GM21360 (cell line): ENCODE results near the gene CPA5.

Experiments
- ATAC-seq: cut with Tn5 transposase; IDR thresholded peaks from one replicate; pipeline ENCODE4 v1.9.1; 2021; ENCODE audit warnings: mild to moderate bottlenecking, moderate library complexity; ENCODE audit not compliant: unreplicated experiment

The CPA5 gene

GRCh38 chr7:130393841-130394411 lies 49.3 kb downstream of the CPA5 start:
- ATAC-seq, result no peak

GRCh38 chr7:130394421-130395195 lies 50.0 kb downstream of the CPA5 start:
- no peak for ATAC-seq

- no peak for ATAC-seq
These were observed 50.8 kb downstream of the CPA5 start for GRCh38 chr7:130395421-130395820.

GRCh38 chr7:130396109-130396508 lies 51.5 kb downstream of the CPA5 start:
- no peak for ATAC-seq

DNA sequence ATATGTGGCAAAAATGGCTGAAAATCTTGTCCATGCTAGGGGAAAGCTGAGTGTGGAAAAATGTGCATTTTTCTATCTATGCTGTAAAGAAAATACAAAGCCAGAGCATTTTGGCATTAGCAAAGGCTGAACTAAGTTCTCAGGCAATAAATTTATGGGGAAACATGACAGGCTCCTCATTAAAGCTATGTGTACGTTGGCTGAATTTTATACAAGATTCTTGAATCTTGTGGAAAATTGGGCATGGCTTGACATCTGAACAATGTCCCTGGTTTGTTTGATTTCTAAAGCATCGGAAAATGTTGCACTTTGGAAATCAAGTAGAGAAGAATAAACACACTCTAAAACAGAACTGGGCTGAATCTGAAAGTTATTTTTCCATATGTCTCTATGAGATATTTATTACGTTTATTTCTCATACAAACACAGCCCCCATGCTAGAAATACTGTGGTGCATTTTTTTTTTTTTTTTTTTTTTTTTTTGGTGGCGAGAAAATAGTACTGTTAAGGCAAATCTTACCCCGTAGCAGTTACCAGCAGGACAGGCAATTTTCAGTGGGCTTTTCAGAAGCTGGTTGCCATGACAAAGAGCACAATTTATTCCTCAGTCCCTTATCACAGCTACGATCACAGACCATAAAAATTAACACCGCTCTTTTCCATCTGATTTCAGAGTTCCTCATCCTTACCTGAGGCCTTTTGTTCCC lies 52.6 kb downstream of the CPA5 start:
- no peak for ATAC-seq

- no peak for ATAC-seq
These were observed 53.1 kb downstream of the CPA5 start for GRCh38 chr7:130397758-130398073.

DNA sequence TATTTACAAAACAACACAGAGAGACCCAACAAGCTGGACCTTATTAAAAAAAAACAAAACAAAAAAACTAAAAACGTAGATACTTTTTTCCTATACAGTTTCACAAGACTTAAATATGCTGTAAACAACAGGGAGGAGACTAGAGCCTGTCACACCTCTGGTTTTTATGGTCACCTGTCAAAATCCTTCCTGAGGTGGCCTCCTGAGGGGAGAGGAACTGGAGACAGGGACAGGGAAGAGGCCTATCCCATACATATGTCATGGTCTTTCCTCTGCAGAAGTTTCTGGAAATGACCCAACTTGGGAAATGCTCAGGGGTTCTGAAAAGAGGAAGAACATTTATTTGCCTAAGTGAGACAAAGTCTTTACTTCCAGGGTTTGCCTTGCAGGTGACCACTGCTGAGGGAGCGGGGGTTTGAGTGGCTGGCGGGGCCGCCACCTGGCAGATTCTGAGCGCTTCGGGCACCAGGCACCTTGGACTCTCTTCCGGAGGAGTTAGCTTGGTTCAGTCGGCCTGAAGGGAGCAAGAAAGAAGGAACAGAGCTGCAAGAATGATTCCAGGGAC lies 54.0 kb downstream of the CPA5 start:
- ATAC-seq, result no peak

DNA sequence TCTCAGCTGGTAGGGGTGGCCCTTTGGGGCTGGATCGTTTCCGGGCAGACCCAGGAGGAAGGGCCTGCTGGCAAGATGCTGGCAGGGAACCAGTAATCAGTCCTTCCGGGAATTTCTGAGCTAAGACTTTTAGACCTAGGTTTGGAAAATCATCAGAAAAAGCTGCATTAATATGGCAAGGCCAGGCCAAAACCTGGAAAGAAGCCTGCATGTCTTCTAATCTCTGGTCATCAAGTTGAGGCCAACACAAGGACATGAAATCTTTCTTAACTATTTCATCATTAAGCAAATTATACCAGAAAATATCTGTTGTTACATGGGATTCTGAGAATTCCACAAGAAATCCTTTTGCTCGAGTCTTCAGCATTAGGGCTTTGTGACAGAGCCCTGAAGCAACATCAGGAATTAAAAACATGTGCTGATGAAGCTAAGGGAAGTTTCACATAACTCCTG lies 55.5 kb downstream of the CPA5 start:
- ATAC-seq, result no peak

- ATAC-seq, result no peak
These were observed 56.5 kb downstream of the CPA5 start for GRCh38 chr7:130401101-130401500.

GRCh38 chr7:130401578-130401977 lies 57.0 kb downstream of the CPA5 start:
- ATAC-seq, result no peak

- ATAC-seq, result no peak
These were observed 60.4 kb downstream of the CPA5 start for GRCh38 chr7:130405003-130405402.

DNA sequence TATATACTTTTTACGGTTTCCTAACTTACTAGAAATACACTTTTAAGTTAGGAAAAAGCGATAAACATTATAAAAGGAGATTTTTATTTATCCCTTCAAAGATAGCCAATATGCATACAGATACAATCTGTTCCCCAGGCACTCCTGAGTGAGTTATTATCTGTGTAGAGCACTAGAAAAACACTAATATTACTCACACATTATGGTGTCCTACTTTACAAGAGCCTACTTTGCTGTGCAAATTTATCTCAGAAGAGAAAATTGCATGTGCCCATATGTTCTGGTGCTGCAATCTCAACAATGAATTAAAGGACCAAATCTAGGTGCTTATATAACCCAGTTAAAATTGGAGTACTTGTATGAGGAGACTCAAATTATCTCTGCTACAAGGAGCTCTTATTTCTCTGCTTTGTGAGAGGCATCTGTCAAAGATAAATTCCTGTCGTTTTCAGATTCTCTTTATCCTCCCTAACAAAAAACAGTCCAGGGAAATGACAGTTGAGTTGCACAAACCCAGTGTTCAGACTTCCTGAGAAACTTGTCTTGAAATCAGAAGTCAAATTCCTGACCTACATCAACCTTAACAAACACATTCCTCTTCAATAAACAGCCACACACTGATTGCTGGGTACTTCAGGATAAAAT lies 64.6 kb downstream of the CPA5 start:
- no peak for ATAC-seq

- no peak for ATAC-seq
These were observed 65.1 kb downstream of the CPA5 start for GRCh38 chr7:130409712-130410072.

- no peak for ATAC-seq
These were observed 66.4 kb downstream of the CPA5 start for GRCh38 chr7:130410868-130411541.

DNA sequence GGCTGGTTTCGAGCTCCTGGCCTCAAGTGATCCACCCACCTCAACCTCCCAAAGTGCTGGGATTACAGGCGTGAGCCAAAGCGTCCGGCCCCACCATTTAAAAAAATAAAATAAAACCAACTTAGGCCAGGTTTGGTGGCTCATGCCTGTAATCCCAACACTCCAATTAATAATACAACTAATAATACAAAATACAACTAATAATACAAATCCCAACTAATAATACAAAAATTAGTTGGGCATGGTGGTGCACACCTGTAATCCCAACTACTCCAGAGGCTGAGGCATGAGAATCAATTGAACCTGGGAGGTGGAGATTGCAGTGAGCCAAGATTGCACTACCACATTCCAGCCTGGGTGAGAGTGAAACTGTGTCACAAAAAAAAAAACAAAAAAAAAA lies 68.6 kb downstream of the CPA5 start:
- no peak for ATAC-seq

DNA sequence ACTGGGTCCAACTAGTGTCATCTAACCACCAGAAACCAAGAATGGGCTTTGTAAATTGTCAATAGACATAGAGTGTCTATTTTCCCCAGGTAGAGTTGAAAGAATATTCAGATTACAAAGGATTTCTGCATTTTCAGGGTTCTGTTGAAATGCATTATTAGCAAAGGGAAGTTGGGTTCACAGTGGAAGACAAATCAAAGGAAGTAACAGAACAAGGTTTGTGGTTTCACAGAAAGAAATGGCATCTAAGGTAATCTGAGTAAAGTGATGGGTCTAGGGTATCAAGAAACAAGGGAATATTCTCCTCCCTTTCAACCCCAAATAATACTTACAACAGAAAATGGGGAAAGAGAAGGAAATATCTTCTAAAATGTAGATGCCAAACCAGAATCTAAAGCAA lies 70.4 kb downstream of the CPA5 start:
- no peak for ATAC-seq

DNA sequence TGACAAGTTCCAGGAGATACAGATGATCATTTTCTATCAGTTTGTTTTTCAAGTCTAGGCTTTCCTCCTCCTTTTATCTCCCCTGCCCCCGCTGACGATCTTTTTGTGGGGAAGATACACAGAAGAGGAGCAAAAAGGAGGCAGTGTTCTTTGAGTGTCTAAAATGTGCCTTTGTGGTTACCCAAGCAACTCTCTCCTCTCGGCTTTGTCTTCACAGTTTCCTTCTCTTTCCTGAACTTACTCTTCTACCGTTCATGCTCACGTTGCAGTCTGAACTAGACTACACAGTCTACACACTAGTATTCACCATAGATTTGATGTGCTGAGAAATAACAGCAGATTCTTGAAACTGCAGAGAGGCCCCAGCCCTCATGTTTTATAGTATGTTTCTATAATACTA lies 72.6 kb downstream of the CPA5 start:
- ATAC-seq, result no peak

DNA sequence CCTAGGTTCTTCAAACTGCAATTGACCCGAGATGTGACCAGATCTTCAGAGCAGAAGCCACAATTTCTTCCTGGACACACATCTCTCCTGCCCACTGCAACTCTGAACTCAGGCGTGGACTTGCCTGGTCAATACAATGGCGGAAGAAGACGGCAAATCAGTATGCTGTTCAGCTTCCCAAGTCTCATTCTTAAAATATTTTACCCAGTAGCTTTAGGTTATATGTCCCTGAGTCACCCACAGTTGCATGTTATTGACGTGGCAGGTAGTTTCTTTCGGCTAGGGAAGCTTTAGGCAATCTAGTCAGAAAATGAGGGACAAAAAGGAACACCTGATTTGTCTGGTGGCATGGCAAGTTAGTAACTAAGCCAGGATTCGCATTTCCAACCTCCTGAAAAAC lies 73.7 kb downstream of the CPA5 start:
- ATAC-seq, result no peak
